ENCODE measurements around the gene ZNF385A. TPM values are rescaled to one million over a fixed set of nuclear protein-coding genes. Genes with fewer than 3 reads are reported as not detected.

The ZNF385A gene
- total and polyA plus RNA-seq, 9 of the 15 experiments (the other 6 are each of a cell fraction or from before 2014, with no cell fraction given): 1.0 to 111 (median 7.7) TPM

DNA sequence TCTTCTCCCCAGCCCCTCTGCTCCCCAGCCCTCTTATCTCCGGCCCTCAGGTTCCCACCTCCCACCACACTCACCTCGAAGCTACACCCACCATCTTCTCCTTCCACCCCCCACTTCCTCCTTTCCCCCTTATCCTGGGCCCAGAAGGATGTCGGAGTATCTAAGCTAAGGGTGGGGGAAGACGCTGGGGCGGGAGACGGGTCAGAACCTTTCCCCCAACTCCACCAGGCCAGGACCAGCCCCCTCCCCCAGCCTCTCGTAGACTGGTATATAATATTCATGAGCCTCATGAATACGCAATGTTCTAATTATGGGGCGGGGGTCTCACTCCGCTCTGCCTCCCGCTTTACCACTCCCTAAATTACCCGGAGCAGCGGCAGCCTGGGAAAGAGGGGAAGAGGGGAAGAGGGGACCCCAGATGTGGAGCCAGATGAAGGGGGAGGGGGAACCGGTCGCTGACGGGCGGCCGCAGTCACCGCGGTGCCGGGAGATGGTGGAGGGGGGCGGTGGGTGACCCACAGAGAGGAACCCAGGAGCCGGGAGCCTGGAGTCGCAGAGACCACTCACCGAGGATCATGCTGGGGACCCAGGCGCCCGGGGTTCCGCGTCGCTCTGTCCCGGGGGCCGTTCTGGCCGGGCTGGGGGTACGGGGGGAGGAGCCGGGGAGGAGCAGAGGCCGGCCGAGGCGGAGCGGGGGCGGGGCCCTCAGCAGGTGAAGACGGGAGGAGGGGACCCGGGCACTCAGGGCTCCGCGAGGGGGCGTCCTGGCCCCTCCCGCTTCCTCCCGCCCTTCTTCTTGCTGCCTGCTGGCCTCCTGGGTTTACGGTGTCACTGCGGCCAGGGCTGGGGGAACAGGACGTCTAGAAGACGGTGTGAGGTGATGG is 6.4 kb upstream of the ZNF385A start (continued):
- peak; percentile 71; the same call in 1 of the 2 replicates for TF ChIP-seq TEAD4 (IDR thresholded peaks at IDR 0.05; ENCODE audit: low read length)
- no peak for TF ChIP-seq TEAD4 (CRISPR knock-in tag; IDR thresholded peaks at IDR 0.05; ENCODE audit: borderline replicate concordance)
- TF ChIP-seq ZNF217 (CRISPR knock-in tag; IDR thresholded peaks at IDR 0.05): no peak
- TF ChIP-seq ARHGAP35 (IDR thresholded peaks at IDR 0.05; ENCODE audit: partially characterized antibody): no peak
- TF ChIP-seq ZNF316 (IDR thresholded peaks at IDR 0.05): no peak
- TF ChIP-seq, protein P1, sequence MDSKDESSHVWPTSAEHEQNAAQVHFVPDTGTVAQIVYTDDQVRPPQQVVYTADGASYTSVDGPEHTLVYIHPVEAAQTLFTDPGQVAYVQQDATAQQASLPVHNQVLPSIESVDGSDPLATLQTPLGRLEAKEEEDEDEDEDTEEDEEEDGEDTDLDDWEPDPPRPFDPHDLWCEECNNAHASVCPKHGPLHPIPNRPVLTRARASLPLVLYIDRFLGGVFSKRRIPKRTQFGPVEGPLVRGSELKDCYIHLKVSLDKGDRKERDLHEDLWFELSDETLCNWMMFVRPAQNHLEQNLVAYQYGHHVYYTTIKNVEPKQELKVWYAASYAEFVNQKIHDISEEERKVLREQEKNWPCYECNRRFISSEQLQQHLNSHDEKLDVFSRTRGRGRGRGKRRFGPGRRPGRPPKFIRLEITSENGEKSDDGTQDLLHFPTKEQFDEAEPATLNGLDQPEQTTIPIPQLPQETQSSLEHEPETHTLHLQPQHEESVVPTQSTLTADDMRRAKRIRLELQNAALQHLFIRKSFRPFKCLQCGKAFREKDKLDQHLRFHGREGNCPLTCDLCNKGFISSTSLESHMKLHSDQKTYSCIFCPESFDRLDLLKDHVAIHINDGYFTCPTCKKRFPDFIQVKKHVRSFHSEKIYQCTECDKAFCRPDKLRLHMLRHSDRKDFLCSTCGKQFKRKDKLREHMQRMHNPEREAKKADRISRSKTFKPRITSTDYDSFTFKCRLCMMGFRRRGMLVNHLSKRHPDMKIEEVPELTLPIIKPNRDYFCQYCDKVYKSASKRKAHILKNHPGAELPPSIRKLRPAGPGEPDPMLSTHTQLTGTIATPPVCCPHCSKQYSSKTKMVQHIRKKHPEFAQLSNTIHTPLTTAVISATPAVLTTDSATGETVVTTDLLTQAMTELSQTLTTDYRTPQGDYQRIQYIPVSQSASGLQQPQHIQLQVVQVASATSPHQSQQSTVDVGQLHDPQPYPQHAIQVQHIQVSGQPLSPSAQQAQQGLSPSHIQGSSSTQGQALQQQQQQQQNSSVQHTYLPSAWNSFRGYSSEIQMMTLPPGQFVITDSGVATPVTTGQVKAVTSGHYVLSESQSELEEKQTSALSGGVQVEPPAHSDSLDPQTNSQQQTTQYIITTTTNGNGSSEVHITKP (IDR thresholded peaks at IDR 0.05; ENCODE audit: partially characterized antibody): peak; percentile 6
- peak; percentile 46 for TF ChIP-seq CREM (IDR thresholded peaks at IDR 0.05; ENCODE audit: low read depth)
- no peak for TF ChIP-seq SRSF1 (IDR thresholded peaks at IDR 0.05; ENCODE audit: low read depth, low read length)
- TF ChIP-seq, protein P2, sequence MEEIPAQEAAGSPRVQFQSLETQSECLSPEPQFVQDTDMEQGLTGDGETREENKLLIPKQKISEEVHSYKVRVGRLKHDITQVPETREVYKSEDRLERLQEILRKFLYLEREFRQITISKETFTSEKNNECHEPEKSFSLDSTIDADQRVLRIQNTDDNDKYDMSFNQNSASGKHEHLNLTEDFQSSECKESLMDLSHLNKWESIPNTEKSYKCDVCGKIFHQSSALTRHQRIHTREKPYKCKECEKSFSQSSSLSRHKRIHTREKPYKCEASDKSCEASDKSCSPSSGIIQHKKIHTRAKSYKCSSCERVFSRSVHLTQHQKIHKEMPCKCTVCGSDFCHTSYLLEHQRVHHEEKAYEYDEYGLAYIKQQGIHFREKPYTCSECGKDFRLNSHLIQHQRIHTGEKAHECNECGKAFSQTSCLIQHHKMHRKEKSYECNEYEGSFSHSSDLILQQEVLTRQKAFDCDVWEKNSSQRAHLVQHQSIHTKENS (CRISPR knock-in tag; IDR thresholded peaks at IDR 0.05): no peak
- no peak for TF ChIP-seq XRCC5 (IDR thresholded peaks at IDR 0.05; ENCODE audit: low read depth, low read length)
- TF ChIP-seq, protein P3, sequence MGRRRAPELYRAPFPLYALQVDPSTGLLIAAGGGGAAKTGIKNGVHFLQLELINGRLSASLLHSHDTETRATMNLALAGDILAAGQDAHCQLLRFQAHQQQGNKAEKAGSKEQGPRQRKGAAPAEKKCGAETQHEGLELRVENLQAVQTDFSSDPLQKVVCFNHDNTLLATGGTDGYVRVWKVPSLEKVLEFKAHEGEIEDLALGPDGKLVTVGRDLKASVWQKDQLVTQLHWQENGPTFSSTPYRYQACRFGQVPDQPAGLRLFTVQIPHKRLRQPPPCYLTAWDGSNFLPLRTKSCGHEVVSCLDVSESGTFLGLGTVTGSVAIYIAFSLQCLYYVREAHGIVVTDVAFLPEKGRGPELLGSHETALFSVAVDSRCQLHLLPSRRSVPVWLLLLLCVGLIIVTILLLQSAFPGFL (CRISPR knock-in tag; IDR thresholded peaks at IDR 0.05): no peak
- peak; percentile 31 for TF ChIP-seq CCNT2 (IDR thresholded peaks at IDR 0.05; ENCODE audit: borderline replicate concordance, extremely low read depth, insufficient read length, low read depth, low read length)
- TF ChIP-seq, protein P4, sequence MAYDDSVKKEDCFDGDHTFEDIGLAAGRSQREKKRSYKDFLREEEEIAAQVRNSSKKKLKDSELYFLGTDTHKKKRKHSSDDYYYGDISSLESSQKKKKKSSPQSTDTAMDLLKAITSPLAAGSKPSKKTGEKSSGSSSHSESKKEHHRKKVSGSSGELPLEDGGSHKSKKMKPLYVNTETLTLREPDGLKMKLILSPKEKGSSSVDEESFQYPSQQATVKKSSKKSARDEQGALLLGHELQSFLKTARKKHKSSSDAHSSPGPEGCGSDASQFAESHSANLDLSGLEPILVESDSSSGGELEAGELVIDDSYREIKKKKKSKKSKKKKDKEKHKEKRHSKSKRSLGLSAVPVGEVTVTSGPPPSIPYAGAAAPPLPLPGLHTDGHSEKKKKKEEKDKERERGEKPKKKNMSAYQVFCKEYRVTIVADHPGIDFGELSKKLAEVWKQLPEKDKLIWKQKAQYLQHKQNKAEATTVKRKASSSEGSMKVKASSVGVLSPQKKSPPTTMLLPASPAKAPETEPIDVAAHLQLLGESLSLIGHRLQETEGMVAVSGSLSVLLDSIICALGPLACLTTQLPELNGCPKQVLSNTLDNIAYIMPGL (CRISPR knock-in tag; IDR thresholded peaks at IDR 0.05): no peak
- TF ChIP-seq TAF9B (IDR thresholded peaks at IDR 0.05; ENCODE audit: partially characterized antibody): no peak
- TF ChIP-seq PPARD (CRISPR knock-in tag; IDR thresholded peaks at IDR 0.05): no peak
